Measurements from ENCODE around the gene PGK2.

- TF ChIP-seq POLR2A (IDR thresholded peaks at IDR 0.05) (no peak), CTCF (IDR thresholded peaks at IDR 0.05) (no peak)
These were observed 46.3 kb upstream of the PGK2 start for GRCh38 chr6:49833386-49833785.

Data from right lobe of liver (tissue), 4 donors.